ENCODE data around the gene L3MBTL4.
"Not testable (repeated sequence)": the region's sequence is repeated elsewhere in the genome, so short reads cannot be mapped to it uniquely, and the experiment has no call there.

Gene L3MBTL4

DNA sequence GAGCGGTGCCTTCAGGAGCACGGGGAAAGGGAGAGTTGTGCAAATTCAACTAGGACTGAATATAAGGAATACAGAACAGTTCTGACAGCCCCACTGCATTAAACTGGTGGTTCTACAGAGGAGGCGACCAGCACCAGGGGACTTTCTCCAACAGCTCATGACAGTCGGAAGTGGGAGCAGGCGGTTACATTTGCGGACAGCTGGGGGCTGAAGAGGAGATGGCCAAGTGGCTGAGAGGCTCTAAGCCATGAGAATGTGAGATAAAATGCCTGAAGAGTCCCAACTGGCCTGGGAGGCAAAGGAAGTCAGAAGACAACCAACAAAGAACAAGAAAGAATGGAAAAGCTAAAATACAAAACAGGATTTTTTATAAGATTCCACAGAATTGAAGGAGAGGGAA, 141.3 kb downstream of the L3MBTL4 start:
- TF ChIP-seq, protein P1, sequence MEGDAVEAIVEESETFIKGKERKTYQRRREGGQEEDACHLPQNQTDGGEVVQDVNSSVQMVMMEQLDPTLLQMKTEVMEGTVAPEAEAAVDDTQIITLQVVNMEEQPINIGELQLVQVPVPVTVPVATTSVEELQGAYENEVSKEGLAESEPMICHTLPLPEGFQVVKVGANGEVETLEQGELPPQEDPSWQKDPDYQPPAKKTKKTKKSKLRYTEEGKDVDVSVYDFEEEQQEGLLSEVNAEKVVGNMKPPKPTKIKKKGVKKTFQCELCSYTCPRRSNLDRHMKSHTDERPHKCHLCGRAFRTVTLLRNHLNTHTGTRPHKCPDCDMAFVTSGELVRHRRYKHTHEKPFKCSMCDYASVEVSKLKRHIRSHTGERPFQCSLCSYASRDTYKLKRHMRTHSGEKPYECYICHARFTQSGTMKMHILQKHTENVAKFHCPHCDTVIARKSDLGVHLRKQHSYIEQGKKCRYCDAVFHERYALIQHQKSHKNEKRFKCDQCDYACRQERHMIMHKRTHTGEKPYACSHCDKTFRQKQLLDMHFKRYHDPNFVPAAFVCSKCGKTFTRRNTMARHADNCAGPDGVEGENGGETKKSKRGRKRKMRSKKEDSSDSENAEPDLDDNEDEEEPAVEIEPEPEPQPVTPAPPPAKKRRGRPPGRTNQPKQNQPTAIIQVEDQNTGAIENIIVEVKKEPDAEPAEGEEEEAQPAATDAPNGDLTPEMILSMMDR (IDR thresholded peaks at IDR 0.05; ENCODE audit: control extremely low read depth, extremely low read depth, low read depth, missing control alignments), result no peak

DNA sequence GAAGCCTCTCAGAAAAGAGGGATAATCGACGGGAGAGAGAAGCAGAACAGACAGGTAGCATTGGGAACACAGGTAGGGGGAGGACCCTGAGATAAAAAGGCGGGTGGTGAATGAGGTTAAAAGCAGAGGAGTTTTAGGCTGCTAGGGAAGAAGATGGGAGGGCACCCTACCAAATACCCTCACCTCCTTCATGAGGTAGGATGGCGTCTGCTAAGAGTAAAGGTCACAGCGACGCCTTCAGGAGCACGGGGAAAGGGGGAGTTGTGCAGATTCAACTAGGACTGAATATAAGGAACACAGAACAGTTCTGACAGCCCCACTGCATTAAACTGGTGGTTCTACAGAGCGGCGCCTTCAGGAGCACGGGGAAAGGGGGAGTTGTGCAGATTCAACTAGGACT, 142.6 kb downstream of the L3MBTL4 start:
- POLR2A ChIA-PET; CTCF ChIA-PET; DNase-seq (ENCODE audit: extremely low spot score): not testable (repeated sequence)

More for the DNA sequence above, 141.3 kb downstream of the L3MBTL4 start:
- CTCF ChIA-PET, result interaction anchor here (1.4 to 1.5 kb wide), 2 partner anchors 9 to 54 kb away, joined by 4 to 6 read pairs; no protein-coding TSS in a partner anchor
- DNase-seq (ENCODE audit: extremely low spot score), result no peak
- POLR2A ChIA-PET, result no interaction called here

DNA sequence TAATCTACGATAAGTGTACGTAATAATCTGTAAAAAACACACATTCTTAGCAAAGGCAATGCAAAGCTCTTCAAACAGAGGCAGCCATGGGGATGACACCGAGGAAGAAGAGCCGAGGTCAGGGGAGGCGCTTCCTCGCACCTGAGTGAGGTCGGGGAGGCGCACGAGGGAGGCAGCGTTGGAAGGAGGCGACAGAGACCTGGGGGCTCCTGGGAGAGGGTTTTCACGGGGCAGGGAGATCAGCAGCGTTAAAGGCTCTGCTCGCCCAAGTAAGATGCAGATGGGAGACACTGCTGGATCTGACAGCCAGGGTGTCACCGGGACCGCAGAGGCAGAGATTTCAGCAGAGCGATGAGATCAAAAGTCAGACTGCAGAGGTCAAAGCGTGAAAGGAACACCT, 143.1 kb downstream of the L3MBTL4 start:
- ChIA-PET CTCF (no interaction called here), POLR2A (no interaction called here)
- TF ChIP-seq, protein P1 (IDR thresholded peaks at IDR 0.05; ENCODE audit: control extremely low read depth, extremely low read depth, low read depth, missing control alignments), result no peak
- no peak for DNase-seq (ENCODE audit: extremely low spot score)

DNA sequence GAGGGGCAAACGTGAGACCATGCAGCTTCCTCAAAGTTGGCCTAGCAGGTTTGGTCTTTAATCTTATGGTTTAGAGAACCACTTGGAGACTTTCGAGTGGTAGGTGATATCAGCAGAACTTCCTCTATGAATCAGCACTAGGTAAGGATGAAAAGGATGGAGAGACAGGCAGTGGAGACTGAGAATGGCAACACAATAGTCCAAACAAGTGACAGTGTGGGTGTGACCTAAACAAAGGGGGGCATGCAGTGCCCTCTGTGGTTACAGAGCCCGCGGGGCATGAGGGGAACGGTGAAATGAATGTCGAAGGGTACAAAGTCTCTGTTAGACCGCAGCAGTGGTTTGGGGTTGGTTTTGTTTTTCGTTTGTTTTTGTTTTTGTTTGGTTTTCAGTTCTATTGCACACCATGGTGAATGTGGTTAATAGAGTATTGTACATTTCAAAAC, 143.9 kb downstream of the L3MBTL4 start:
- TF ChIP-seq, protein P1 (IDR thresholded peaks at IDR 0.05; ENCODE audit: control extremely low read depth, extremely low read depth, low read depth, missing control alignments), result no peak
- ChIA-PET CTCF (no interaction called here), POLR2A (no interaction called here)
- peak; percentile 41 for DNase-seq (ENCODE audit: extremely low spot score)

DNA sequence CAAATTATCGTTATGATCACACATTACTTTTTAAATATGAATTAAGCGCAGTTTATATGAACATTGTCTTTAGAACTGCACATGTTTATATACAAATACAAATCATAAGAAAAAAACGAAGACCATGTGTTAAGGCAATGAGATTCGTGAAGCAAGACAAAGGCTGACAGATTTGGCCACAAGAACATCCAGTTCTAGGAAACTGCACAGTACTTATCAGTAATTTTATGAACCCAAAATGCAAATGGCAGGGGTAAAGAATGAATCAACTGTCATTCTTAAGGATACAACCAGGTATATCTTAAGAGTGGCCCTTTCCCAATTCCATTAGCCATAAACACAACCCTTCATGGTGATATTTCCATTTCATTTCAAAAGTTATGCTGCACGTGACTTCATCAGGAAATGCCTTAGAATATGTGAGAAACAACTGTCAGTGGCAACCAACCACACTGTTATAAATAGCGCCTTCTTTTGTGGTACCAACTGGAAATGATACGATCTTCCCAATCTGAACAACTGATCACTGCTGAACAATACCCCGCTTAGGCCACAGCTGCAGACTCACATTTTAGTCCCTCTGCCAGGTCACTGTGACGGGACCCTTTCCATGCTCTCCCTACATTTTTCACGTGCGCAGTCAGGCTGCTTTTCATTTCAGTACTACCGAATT, 144.9 kb downstream of the L3MBTL4 start:
- ChIA-PET POLR2A (no interaction called here), CTCF (no interaction called here)
- no peak for DNase-seq (ENCODE audit: extremely low spot score)
- TF ChIP-seq, protein P1 (IDR thresholded peaks at IDR 0.05; ENCODE audit: control extremely low read depth, extremely low read depth, low read depth, missing control alignments), result no peak

DNA sequence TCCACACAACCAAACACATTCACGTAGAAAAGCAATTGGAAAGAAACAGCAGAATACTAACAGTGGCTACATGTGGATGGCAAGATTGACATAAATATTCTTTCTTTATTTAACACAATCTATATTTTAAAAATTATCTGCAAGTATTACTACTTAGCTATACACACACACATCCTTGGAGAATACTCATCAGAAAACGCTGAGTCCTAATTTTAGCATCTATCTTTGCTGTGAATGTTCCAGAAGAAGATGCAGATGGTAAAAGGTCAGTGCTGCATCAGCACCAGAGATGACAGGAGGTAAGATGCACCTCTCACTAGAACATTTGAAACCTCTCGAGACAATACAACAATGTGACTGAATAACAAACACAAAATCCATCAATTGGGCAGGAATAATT, 148.5 kb downstream of the L3MBTL4 start:
- CTCF ChIA-PET, result no interaction called here
- POLR2A ChIA-PET, result no interaction called here
- TF ChIP-seq, protein P1 (IDR thresholded peaks at IDR 0.05; ENCODE audit: control extremely low read depth, extremely low read depth, low read depth, missing control alignments), result no peak
- no peak for DNase-seq (ENCODE audit: extremely low spot score)

DNA sequence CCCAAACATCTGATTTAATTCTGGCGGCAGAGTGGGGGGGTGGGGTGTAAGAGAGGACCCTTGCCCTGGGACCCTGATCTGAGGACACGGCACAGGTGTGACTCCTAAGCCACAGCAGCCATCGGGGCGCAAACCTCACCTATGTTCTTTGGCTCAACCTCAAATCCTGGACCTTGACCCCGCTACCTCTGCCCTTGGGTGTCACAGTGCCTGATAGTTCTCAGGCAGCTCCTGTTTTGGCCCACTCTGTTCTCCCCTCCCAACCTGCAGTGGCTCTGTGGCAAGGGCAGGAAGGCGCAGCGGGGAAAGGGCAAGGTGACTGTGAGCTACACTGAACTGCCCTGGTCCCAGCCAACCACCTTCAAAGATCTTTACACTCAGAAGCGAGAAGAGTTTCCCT, 152.8 kb downstream of the L3MBTL4 start:
- TF ChIP-seq, protein P1 (IDR thresholded peaks at IDR 0.05; ENCODE audit: control extremely low read depth, extremely low read depth, low read depth, missing control alignments), result no peak
- POLR2A ChIA-PET, result no interaction called here
- no peak for DNase-seq (ENCODE audit: extremely low spot score)
- CTCF ChIA-PET, result interaction anchor here (1.0 to 1.5 kb wide), 2 partner anchors 18 to 22 kb away, joined by 3 read pairs; no protein-coding TSS in a partner anchor

DNA sequence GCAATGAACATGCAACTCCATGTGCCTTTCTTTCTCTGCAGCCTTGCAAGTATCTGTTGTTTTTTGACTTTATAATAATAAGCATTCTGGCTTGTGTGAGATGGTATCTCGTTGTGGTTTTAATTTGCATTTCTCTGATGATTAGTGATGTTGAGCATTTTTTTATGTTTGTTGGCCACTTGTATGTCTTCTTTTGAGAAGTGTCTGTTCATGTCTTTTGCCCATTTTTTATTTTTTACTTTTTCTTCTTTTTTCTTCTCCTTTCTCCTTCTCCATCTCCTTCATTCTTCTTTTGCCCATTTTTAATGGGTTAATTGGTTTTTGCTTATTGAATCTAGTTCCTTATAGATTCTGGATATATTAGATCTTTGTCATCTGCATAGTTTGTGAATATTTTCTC, 155.4 kb downstream of the L3MBTL4 start:
- CTCF ChIA-PET; DNase-seq (ENCODE audit: extremely low spot score); POLR2A ChIA-PET: not testable (repeated sequence)
